Peyer's patch (tissue), 4 donors: ENCODE results near the gene NKD2. TPM values are rescaled to one million over a fixed set of nuclear protein-coding genes. Genes with fewer than 3 reads are reported as not detected.

Experiments used
- DNase-seq, 3 donors: peaks; one replicate each; pipeline ENCODE4 v3.0.0-alpha.2; 2017 to 2019
- H3K27ac ChIP-seq, 4 donors: fragments of 200-600 bp; sonication (generic); one replicate each; pipeline ENCODE4 v1.5.1; 2016 to 2019
- H3K27me3 ChIP-seq, 2 donors: fragments of 200-600 bp; sonication (generic); one replicate each; pipeline ENCODE4 v1.5.1; 2019
- H3K36me3 ChIP-seq, 3 donors: fragments of 200-600 bp; sonication (generic); one replicate each; pipeline ENCODE4 v1.5.1; 2016 to 2019
- H3K4me1 ChIP-seq, 4 donors: fragments of 200-600 bp; sonication (generic); one replicate each; pipeline ENCODE4 v1.5.1; 2016 to 2019
- H3K4me3 ChIP-seq, 4 donors: fragments of 200-600 bp; sonication (generic); 1 replicate in 3 of 4; 2 replicates in 1 of 4; pipeline ENCODE4 v1.5.1; 2016 to 2019; ENCODE audit warnings: mild to moderate bottlenecking in 1 of 4
- H3K9me3 ChIP-seq, 4 donors: fragments of 200-600 bp; sonication (generic); one replicate each; pipeline ENCODE4 v1.5.1; 2016 to 2019; ENCODE audit warnings: mild to moderate bottlenecking in 1 of 4
- CTCF ChIP-seq, 6 experiments: fragments of 450-650 bp in 4 of 6; fragments of 200-600 bp in 2 of 6; sonication (generic) in 1 of 6; IDR thresholded peaks; one replicate each; pipeline ENCODE4 v1.5.1; 2017 to 2019; ENCODE audit warnings: antibody characterized with exemption in 6 of 6, mild to moderate bottlenecking in 3 of 6, moderate library complexity in 1 of 6
- POLR2A ChIP-seq, 2 donors: fragments of 450-650 bp; IDR thresholded peaks; one replicate each; pipeline ENCODE4 v1.5.1; 2017; ENCODE audit warnings: antibody characterized with exemption in 2 of 2, mild to moderate bottlenecking in 2 of 2, moderate library complexity in 2 of 2
- total RNA-seq, 4 donors: library from RNA; depleted of rRNA; stranded (reverse); fragments of >200 nt; gene quantifications; one replicate each; pipeline ENCODE4 v1.1.0, GENCODE V29; 2016

The NKD2 gene
- total RNA-seq, 4 donors from 2014 or later, result 1.9 to 9.9 (median 3.5) TPM

GRCh38 chr5:1083823-1084605 is 75.4 kb downstream of the NKD2 start:
- Histone ChIP-seq H3K36me3 (peaks cover 0 to 89% (median 0%) of the 10 kb centered on the region in 3 donors), H3K4me1 (peaks cover 0 to 3% (median 0%) of the 10 kb centered on the region in 4 donors), H3K4me3 (no peak overlapping the region), H3K9me3 (no peaks in the 10 kb centered on the region), H3K27me3 (no peaks in the 10 kb centered on the region), H3K27ac (no peak overlapping the region)
- TF ChIP-seq POLR2A (IDR thresholded peaks at IDR 0.05), result no peak
- TF ChIP-seq CTCF (IDR thresholded peaks at IDR 0.05), result no peak
- no peak for DNase-seq

GRCh38 chr5:1085391-1085790 is 76.8 kb downstream of the NKD2 start:
- H3K36me3 ChIP-seq, result peaks cover 0 to 83% (median 0%) of the 10 kb centered on the region in 3 donors

GRCh38 chr5:1086137-1086536 is 77.5 kb downstream of the NKD2 start:
- Histone ChIP-seq H3K4me1 (peaks cover 0 to 24% (median 3%) of the 10 kb centered on the region in 4 donors), H3K27me3 (no peaks in the 10 kb centered on the region), H3K36me3 (peaks cover 0 to 85% (median 0%) of the 10 kb centered on the region in 3 donors), H3K27ac (no peak overlapping the region), H3K4me3 (no peak overlapping the region), H3K9me3 (no peaks in the 10 kb centered on the region)
- TF ChIP-seq CTCF (IDR thresholded peaks at IDR 0.05), result no peak
- no peak for TF ChIP-seq POLR2A (IDR thresholded peaks at IDR 0.05)
- DNase-seq, result no peak

More at GRCh38 chr5:1085391-1085790, 76.8 kb downstream of the NKD2 start:
- Histone ChIP-seq H3K4me3 (no peak overlapping the region), H3K27ac (no peak overlapping the region), H3K4me1 (peaks cover 0 to 17% (median 3%) of the 10 kb centered on the region in 4 donors), H3K9me3 (no peaks in the 10 kb centered on the region), H3K27me3 (no peaks in the 10 kb centered on the region)
- TF ChIP-seq POLR2A (IDR thresholded peaks at IDR 0.05) (no peak), CTCF (IDR thresholded peaks at IDR 0.05) (no peak)
- no peak for DNase-seq

GRCh38 chr5:1086871-1087270 is 78.3 kb downstream of the NKD2 start:
- H3K9me3 ChIP-seq, result no peaks in the 10 kb centered on the region
- H3K27me3 ChIP-seq, result no peaks in the 10 kb centered on the region
- H3K36me3 ChIP-seq, result peaks cover 0 to 85% (median 0%) of the 10 kb centered on the region in 3 donors
- peaks cover 0 to 31% (median 3%) of the 10 kb centered on the region in 4 donors for H3K4me1 ChIP-seq
- H3K27ac ChIP-seq, result no peak overlapping the region
- no peak for DNase-seq
- H3K4me3 ChIP-seq, result no peak overlapping the region
- TF ChIP-seq CTCF (IDR thresholded peaks at IDR 0.05) (no peak), POLR2A (IDR thresholded peaks at IDR 0.05) (no peak)

- Histone ChIP-seq H3K4me1 (peaks cover 0 to 32% (median 3%) of the 10 kb centered on the region in 4 donors), H3K27me3 (no peaks in the 10 kb centered on the region), H3K36me3 (peaks cover 0 to 90% (median 0%) of the 10 kb centered on the region in 3 donors), H3K9me3 (no peaks in the 10 kb centered on the region), H3K4me3 (no peak overlapping the region), H3K27ac (no peak overlapping the region)
- DNase-seq, result no peak
- TF ChIP-seq POLR2A (IDR thresholded peaks at IDR 0.05) (no peak), CTCF (IDR thresholded peaks at IDR 0.05) (no peak)
Observed at GRCh38 chr5:1087428-1087827, 78.8 kb downstream of the NKD2 start.
